ENCODE results near the gene SART1.
"Not testable (repeated sequence)": the region's sequence is repeated elsewhere in the genome, so short reads cannot be mapped to it uniquely, and the experiment has no call there.

Gene SART1

DNA sequence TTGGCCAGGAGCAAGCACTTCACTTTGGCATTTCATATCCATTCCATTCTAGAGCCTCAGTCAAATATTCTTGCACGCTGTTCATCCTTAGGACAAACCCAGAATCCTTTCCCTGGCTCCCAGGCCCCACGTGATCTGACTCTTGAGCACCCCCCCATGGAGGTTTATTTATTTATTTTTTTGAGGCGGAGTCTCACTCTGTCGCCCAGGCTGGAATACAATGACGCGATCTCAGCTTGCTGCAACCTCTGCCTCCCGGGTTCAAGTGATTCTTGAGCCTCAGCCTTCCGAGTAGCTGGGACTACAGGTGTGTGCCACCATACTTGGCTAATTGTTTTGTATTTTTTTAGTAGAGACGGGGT lies 29.0 kb upstream of the SART1 start:
- DNase-seq, result no peak

DNA sequence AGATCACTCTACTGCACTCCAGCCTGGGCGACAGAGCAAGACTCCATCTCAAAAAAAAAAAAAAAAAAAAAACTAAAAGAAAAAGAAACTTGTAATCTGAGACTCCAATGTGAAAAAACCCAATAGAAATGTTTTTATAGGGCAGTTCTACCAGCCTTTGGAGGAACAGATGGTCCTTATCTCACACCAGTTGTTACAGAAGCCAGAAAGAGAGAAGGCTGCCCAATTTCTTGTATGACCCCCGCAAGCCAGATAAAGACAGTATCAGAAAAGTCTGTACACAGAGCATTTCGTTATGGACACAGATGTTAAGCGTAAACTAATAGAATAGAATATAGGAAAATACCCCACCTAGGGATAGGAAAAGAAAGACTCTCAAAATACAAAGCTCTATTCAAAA lies 27.5 kb upstream of the SART1 start:
- no peak for DNase-seq

- no peak for DNase-seq
These were observed 23.8 kb upstream of the SART1 start for GRCh38 chr11:65937766-65938165.

DNA sequence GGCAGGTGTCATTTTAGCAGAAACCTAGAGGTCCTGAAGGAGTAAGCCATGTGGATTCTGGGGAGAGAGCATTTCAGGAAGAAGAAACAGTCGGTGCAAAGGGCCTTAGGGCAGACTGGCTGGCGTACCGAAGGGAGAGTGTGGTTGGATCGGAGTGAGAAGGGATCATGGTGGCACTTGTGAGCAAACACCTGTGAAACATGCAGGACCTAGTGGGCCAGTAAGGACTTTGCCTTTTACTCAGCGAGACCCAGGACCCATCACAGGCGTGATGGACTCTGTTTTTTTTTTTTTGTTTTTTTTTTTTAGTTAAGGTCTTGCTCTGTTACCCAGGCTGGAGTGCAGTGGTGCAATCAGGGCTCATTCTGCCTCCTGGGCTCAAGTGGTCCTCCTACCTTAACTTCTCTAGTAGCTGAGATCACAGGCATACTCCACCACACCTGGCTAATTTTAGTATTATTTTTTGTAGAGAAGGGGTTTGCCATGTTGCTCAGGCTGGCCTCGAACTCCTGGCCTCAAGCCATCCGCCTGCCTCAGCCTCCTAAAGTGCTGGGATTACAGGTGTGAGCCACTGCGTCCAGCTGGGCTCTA lies 19.7 kb upstream of the SART1 start:
- no peak for DNase-seq

DNA sequence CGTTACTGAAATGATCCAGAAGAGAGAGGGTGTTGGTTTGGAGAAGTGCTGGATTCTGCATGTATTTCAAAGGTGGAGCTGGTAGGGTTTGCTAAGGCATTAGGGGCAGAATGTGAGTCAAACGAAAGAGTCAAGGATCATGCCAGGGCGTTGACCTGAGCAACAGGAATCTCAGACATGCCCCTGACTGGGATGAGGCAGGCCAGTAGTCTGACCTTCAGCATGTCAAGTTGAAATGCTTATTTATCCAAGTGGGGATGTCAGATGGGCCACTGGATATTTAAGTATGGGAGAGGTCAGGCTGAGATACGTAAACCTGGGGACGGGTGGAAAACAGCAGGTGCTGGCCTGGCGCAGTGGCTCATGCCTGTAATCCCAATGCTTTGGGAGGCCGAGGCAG lies 19.0 kb upstream of the SART1 start:
- no peak for DNase-seq

- DNase-seq, result no peak
These were observed 17.3 kb upstream of the SART1 start for GRCh38 chr11:65944191-65944590.

GRCh38 chr11:65944767-65945166 lies 16.8 kb upstream of the SART1 start:
- no peak for DNase-seq

DNA sequence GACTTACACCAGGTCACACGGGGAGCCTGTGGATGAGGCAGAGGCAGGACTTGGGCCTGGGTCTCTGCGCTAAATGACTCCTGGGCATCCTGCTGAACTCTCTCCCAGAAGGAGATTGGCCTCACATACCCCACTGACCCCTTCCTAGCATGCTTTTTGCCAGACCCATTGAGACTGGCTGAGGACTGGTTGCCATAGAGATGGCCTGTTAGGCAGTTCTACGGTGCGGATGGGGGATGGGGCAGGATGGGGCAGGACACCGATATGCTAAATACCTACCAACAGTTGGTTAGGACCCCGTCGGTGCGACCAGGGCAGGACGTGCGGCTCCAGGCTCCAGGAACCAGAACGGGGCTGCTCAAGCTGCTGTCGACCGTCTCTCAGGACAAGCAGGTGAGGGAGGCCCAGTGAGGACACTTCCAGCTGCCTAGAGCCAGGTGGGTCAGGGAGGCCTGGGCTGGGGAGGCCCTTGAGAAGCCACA lies 16.1 kb upstream of the SART1 start, which contains the start of gene TSGA10IP:
TSS of gene TSGA10IP (plus strand) at position 51 of the 482 bp plus-strand sequence. CDS start at position 247, 196 bp downstream.
- DNase-seq, result no peak

DNA sequence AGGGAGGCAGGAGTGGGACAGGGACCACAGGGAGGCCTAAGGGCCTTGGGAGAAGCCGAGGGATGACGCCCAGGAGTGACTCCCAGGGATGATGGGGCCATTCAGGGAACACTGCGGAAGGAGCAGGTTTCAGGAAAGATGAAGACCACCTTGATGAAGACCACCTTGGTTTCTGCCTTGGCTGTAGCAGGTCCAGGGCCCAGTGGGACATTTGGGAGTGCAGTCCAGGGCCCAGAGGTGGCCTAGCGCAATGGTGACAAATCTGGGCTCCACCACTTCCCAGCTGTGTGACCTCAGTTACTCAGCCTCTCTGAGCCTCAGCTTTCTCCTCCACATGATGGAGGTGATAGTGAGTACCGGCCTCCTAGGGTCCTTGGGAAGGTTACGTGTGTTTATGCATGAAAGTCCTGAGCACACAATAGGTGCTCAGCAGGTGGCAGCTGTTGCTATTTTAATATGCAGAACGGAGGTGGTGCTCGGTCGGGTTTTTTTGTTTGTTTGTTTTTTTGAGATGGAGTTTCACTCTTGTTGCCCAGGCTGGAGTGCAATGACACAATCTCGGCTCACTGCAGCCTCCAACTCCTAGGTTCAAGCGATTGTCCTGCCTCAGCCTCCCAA lies 15.5 kb upstream of the SART1 start:
- no peak for DNase-seq

DNA sequence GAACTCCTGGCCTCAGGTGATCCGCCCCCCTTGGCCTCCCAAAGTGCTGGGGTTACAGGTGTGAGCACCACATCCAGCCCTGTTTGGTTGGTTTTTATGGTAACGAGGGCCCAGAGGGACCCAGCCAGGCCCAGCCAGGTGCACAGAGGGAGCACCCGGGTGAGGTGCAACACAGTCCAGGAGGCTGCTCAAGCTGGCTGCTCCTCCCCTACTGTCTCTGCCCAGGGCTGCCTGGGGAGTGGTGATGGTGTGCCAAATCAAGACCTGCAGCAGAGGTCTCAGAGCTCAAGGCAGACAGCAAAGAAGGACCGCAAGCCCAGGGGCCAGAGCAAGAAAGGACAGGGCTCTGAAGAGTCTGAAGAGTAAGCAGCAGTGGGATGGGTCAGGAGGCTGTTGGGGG lies 14.9 kb upstream of the SART1 start:
- DNase-seq, result no peak

- no peak for DNase-seq
These were observed 14.4 kb upstream of the SART1 start for GRCh38 chr11:65947133-65947532.

DNA sequence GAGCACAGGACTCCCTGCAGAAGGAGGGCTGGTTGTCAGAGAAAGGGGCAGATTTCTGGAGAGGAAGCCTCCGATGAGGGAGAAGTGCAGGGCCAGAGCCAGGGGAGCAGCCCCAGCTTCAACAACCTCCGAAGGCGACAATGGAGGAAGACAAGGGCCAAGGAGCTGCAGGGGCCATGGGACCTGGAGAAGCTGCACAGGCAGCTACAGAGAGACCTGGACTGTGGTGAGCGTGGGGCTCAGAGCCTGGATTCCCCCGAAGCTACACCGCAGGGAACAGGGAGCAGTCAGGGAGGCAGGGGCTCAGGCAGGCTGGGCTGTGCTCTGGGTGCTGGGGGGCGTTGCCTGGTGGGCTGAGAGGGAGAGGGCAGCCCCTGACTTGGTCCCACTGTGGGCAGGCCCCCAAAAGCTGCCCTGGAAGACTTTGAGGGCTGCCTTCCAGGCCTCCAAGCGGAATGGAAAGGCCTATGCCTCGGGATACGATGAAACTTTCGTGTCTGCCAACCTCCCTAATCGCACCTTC lies 13.9 kb upstream of the SART1 start:
- DNase-seq, result no peak

- not testable (repeated sequence) for DNase-seq
These were observed 10.8 kb upstream of the SART1 start for GRCh38 chr11:65950711-65951110.

GRCh38 chr11:65951641-65952040 lies 9.9 kb upstream of the SART1 start:
- not testable (repeated sequence) for DNase-seq

DNA sequence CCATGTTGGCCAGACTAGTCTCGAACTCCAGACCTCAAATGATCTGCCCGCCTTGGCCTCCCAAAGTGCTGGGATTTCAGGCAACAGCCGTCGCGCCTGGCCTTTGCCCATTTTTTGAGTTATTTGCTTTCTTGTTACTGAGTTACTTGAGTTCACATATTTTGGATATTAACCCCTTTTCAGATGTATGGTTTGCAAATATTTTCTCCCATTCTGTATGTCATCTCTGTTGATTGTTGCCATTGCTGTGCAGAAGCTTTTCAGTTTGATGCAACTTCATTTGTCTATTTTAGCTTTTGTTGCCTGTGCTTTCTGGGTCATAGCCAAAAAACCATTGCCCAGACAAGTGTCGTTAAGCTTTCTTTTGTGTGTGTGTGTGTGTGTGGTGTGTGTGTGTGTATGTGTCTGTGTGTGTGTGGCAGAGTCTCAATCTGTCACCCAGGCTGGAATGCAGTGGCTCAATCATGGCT lies 9.4 kb upstream of the SART1 start:
- DNase-seq, result no peak

DNA sequence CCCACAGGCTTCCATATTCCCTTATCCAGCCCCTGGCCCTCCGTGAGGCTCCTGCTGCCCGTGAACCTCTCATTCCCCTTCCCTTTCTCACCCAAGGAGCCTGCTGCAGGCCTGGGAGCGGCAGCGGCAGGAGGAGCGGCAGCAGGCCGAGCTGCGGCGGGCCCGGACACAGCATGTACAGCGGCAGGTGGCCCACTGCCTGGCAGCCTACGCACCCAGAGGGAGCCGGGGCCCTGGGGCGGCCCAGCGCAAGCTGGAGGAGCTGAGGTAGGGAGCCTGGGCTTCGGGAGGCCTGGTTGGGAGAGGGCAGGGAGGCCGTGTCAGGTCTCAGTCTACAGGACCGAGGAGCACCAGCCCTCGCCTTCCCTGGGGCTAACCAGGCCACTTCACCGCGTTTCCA lies 8.1 kb upstream of the SART1 start:
- DNase-seq, result no peak

DNA sequence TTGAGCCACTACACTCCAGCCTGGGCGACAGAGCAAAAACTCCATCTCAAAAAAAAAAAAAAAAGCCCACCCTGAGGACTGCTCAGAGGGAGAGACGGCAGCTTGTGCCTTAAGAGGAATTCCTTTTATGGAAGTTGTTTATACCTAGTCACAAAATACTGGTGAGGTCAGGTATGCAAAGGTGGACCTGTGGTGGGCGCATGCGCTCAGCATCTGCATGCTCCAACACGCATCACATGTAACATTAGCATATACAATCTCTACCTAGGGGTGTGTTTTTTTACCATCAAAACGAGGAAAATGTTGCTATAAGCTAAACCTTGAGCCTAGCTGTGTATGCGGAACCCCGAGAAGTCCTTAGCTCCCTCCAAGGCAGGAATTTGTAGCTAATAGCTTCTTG lies 6.8 kb upstream of the SART1 start:
- DNase-seq, result no peak

DNA sequence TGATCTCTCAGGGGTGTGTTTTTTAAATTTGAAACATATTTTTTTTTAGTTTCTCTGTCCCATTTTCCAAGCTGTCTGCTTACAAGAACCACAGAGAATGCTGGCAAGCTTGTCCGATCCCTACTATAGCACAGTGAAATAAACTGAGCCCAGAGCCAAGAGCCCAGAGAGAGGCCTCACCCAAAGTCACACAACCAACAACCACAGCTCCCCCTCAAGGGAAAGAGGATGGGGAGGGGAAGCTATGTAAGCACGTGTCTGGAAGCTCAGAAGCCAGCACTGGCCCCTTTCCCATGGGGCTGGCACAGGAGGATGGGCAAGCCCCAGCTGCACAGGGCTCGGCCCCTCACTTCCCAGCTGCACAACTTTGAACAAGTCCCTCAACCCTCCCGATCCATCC lies 3.2 kb upstream of the SART1 start:
- no peak for DNase-seq

DNA sequence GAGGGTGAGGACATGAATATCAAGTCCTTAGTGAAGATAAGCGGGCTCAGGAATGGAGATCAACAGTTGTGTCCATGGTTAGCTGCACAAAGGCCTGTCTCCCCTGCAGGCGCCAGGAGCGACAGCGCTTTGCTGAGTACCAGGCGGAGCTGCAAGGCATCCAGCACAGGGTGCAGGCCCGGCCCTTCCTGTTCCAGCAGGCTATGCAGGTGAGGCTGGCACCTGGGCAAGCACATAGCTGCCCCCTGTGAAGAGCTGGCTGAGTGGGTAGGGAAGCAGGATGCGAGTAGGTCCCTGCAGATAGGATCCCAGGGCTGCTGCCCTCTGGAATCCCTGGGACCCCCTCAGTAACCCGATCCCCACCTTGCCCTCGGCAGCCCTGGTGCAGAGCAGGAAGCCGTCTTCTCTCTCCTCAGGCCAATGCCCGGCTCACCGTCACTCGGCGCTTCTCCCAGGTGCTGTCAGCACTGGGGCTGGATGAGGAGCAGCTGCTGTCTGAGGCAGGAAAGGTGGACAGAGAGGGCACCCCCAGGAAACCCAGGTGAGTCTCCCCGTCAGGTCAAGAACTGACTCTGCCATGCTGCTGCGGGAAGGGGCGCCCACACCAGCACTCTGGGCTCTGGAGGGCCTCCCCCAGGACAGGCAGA lies 2.6 kb upstream of the SART1 start:
- no peak for DNase-seq

GRCh38 chr11:65960824-65961266 lies 689 bp upstream of the SART1 start:
- DNase-seq, result no peak

- no peak for DNase-seq
These were observed 619 bp downstream of the SART1 start for GRCh38 chr11:65962141-65962564.

DNA sequence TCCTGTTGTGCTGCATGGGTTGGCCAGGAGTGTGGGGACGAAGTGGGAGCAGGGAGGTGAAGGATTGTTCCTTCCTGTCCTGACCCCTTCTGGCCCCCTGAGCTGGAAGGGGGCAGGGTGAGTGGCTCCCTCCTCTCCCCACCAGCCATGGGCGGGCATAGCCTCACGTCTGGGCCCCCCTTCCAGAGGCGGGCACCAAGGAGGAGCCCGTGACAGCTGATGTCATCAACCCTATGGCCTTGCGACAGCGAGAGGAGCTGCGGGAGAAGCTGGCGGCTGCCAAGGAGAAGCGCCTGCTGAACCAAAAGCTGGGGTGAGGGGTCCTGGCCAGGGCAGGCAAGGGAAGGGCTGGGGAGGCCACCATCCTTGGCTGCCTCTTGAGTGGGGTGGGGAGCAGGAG lies 3.4 kb downstream of the SART1 start:
- DNase-seq, result no peak

DNA sequence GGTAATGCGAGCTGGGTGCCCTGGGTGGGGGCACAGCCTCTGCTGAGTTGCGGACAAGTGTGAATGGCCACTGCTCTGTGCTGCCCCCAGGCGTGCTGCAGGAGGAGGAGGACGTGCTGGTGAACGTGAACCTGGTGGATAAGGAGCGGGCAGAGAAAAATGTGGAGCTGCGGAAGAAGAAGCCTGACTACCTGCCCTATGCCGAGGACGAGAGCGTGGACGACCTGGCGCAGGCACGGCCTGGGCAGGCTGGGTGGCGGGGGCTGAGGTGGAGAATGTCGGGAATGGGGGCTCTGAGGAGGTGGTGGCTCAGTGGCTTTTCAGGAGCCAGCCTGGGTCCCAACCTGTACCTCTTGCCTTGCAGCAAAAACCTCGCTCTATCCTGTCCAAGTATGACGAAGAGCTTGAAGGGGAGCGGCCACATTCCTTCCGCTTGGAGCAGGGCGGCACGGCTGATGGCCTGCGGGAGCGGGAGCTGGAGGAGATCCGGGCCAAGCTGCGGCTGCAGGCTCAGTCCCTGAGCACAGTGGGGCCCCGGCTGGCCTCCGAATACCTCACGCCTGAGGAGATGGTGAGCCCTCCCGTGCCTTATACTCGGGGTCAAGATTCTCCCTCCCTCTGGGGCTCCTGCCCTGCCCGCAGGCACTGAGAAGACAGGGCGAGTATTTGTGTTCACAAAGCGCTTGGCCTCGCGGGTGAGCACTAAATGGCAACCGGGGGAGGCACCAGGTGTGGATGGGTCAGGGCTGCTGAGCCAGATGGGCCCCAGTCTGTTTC lies 4.6 kb downstream of the SART1 start:
- DNase-seq, result no peak
